Stimulated activated CD4-positive, alpha-beta T cell treated with anti-CD3 and anti-CD28 coated beads, Interleukin-15, amount 100 ng/mL, for 48 hours (primary cell): Measurements from ENCODE around the gene CASKIN2.

Experiments used
- DNase-seq, 2 donors: peaks; one replicate each; pipeline ENCODE4 v3.0.0-alpha.2; 2020; ENCODE audit warnings: low read depth in 2 of 2

The CASKIN2 gene

GRCh38 chr17:75549246-75550138 lies 34.2 kb upstream of the CASKIN2 start:
- DNase-seq: no peak

GRCh38 chr17:75548813-75549212 lies 33.5 kb upstream of the CASKIN2 start:
- DNase-seq: no peak

- no peak for DNase-seq
These were observed 31.8 kb upstream of the CASKIN2 start for GRCh38 chr17:75547091-75547490.

GRCh38 chr17:75546181-75546580 lies 30.8 kb upstream of the CASKIN2 start:
- DNase-seq: no peak

GRCh38 chr17:75544250-75544649 lies 28.9 kb upstream of the CASKIN2 start:
- DNase-seq: no peak

- DNase-seq: no peak
These were observed 27.5 kb upstream of the CASKIN2 start for GRCh38 chr17:75542728-75543336.

- no peak for DNase-seq
These were observed 26.9 kb upstream of the CASKIN2 start for GRCh38 chr17:75542229-75542628.

- DNase-seq: no peak
These were observed 25.7 kb upstream of the CASKIN2 start for GRCh38 chr17:75540923-75541503.

GRCh38 chr17:75539967-75540729 lies 24.8 kb upstream of the CASKIN2 start:
- DNase-seq: no peak

- no peak for DNase-seq
These were observed 21.0 kb upstream of the CASKIN2 start for GRCh38 chr17:75536366-75536765.

- DNase-seq: no peak
These were observed 20.5 kb upstream of the CASKIN2 start for GRCh38 chr17:75535871-75536270.

GRCh38 chr17:75535119-75535537 lies 19.8 kb upstream of the CASKIN2 start:
- peak in 1 of 2 donors; percentile 57 for DNase-seq

- DNase-seq: no peak
These were observed 16.4 kb upstream of the CASKIN2 start for GRCh38 chr17:75531721-75532072.

- DNase-seq: no peak
These were observed 15.7 kb upstream of the CASKIN2 start for GRCh38 chr17:75530837-75531720.

GRCh38 chr17:75526555-75527270 lies 11.4 kb upstream of the CASKIN2 start:
- no peak for DNase-seq

GRCh38 chr17:75525806-75526554 lies 10.6 kb upstream of the CASKIN2 start:
- no peak for DNase-seq

GRCh38 chr17:75524970-75525805 lies 9.9 kb upstream of the CASKIN2 start, which contains the start of gene LLGL2:
Gene LLGL2 (plus strand): TSS chr17:75525697. CDS start chr17:75543427, 17,730 bp downstream.
- DNase-seq: peak; percentile 43 to 74

- no peak for DNase-seq
These were observed 9.1 kb upstream of the CASKIN2 start for GRCh38 chr17:75524269-75524969.
